Common myeloid progenitor, CD34-positive (primary cell): ENCODE results near the gene TSPAN14.
"Not testable (repeated sequence)": the region's sequence is repeated elsewhere in the genome, so short reads cannot be mapped to it uniquely, and the experiment has no call there.

ENCODE experiments used
- CTCF ChIA-PET: fragments of 350-600 bp; sonication (Branson Sonifier 250); formaldehyde crosslinking; loops from one replicate; lab custom pipeline; 2021; ENCODE audit warnings: antibody characterized with exemption; lab: Charles Lee
- POLR2A ChIA-PET: fragments of 350-600 bp; sonication (Branson Sonifier 250); formaldehyde crosslinking; loops from one replicate; lab custom pipeline; 2021; ENCODE audit warnings: antibody characterized with exemption; lab: Charles Lee
- DNase-seq, 3 donors: peaks; one replicate each; pipeline versions ENCODE4 v3.0.0 to v3.0.0-alpha.2; 2013
- H3K27ac ChIP-seq, 2 experiments: 1 replicate in 1 of 2; 2 replicates in 1 of 2; pipeline ENCODE4 v1.7.0; 2013; ENCODE audit warnings: inconsistent platforms in 2 of 2, low read length in 2 of 2, mild to moderate bottlenecking in 2 of 2, low read depth in 1 of 2, moderate library complexity in 1 of 2; ENCODE audit not compliant: severe bottlenecking in 2 of 2, insufficient read depth in 1 of 2, poor library complexity in 1 of 2
- H3K27me3 ChIP-seq, 5 experiments: replicated peaks in 2 of 5; 1 replicate in 3 of 5; 2 replicates in 2 of 5; pipeline versions ENCODE4 v1.6.1 to v1.7.0; 2013; ENCODE audit warnings: low read length in 4 of 5, mild to moderate bottlenecking in 2 of 5, moderate library complexity in 2 of 5, inconsistent platforms in 1 of 5; ENCODE audit not compliant: insufficient read depth in 5 of 5, control insufficient read depth in 4 of 5
- H3K36me3 ChIP-seq, 4 experiments: 1 replicate in 2 of 4; 2 replicates in 2 of 4; pipeline versions ENCODE4 v1.6.1 to v1.7.0; 2013; ENCODE audit warnings: low read length in 3 of 4, control low read depth in 1 of 4, mild to moderate bottlenecking in 1 of 4; ENCODE audit not compliant: control insufficient read depth in 4 of 4, insufficient read depth in 4 of 4
- H3K4me1 ChIP-seq, 4 experiments: 1 replicate in 3 of 4; 2 replicates in 1 of 4; pipeline versions ENCODE4 v1.6.1 to v1.7.1; 2013; ENCODE audit warnings: low read length in 3 of 4, mild to moderate bottlenecking in 3 of 4, control low read depth in 1 of 4, inconsistent platforms in 1 of 4, moderate library complexity in 1 of 4; ENCODE audit not compliant: control insufficient read depth in 4 of 4, insufficient read depth in 4 of 4; ENCODE audit errors: control extremely low read depth in 1 of 4
- H3K4me3 ChIP-seq, 7 experiments: 1 replicate in 4 of 7; 2 replicates in 3 of 7; pipeline versions ENCODE4 v1.5.1 to v1.7.0; 2013; ENCODE audit warnings: mild to moderate bottlenecking in 7 of 7, low read length in 6 of 7, moderate library complexity in 6 of 7, inconsistent platforms in 2 of 7, low read depth in 2 of 7, control low read depth in 1 of 7; ENCODE audit not compliant: insufficient read depth in 4 of 7, control insufficient read depth in 1 of 7; ENCODE audit errors: extremely low read depth in 1 of 7
- H3K9me3 ChIP-seq, 5 experiments: 1 replicate in 4 of 5; 2 replicates in 1 of 5; pipeline versions ENCODE4 v1.6.1 to v1.7.1; 2013; ENCODE audit warnings: low read length in 4 of 5, mild to moderate bottlenecking in 2 of 5, inconsistent platforms in 1 of 5, low read depth in 1 of 5, moderate library complexity in 1 of 5; ENCODE audit not compliant: control insufficient read depth in 4 of 5, insufficient read depth in 2 of 5; ENCODE audit errors: control extremely low read depth in 1 of 5
- WGBS: methylation state at CpG from one replicate; pipeline ENCODE4 v1.1.5; 2013; ENCODE audit not compliant: insufficient coverage; 5-methylcytosine and 5-hydroxymethylcytosine counted together

Gene TSPAN14

DNA sequence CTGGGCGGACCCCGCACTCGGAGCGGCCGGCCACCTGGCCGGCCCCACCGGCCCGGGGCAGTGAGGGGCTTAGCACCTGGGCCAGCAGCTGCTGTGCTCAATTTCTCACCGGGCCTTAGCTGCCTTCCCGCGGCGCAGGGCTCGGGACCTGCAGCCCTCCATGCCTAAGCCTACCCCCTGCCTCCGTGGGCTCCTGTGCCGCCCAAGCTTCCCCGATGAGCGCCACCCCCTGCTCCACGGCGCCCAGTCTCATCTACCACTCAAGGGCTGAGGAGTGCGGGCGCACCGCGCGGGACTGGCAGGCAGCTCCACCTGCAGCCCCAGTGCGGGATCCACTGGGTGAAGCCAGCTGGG is 89.2 kb downstream of the TSPAN14 start:
- 97% methylated on average over 14 of the region's 25 CpGs for WGBS
- CTCF ChIA-PET: interaction anchor here (1.0 to 1.4 kb wide), 2 partner anchors 35 to 38 kb away, joined by 3 read pairs; no protein-coding TSS in a partner anchor
- DNase-seq, H3K27ac ChIP-seq, H3K4me3 ChIP-seq, H3K9me3 ChIP-seq, H3K36me3 ChIP-seq, POLR2A ChIA-PET, H3K27me3 ChIP-seq: not testable (repeated sequence)
- peaks cover 0 to 17% (median 10%) of the 10 kb centered on the region in 4 experiments for H3K4me1 ChIP-seq

DNA sequence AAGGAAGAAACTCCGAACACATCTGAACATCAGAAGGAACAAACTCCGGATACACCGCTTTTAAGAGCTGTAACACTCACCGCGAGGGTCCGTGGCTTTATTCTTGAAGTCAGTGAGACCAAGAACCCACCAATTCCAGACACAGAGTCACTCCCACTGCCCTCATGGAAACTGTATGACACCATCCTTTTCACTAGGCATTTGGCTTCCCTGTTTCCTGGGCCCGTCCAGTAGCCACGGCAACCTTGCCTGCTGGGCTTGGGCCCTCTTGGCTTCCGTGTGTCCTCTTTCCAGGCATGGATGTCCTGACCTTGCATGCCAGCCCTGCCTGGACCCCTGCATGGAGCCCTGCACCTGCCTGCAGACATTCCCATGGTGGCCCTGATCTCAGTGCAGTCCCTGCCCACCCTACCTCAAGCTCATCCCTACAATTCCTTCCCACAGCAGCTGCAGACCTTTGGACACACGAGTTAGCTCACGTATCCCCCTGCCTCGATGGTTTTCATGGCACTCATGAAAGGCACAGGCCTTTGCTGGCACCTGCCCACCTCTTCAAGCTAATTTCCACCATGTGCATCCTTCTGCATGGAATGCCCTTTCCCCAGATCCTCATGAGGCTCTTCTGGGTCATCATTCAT is 90.3 kb downstream of the TSPAN14 start:
- Histone ChIP-seq H3K4me3 (no peak overlapping the region), H3K27ac (no peak overlapping the region), H3K27me3 (peaks cover 0 to 2% (median 0%) of the 10 kb centered on the region in 5 experiments), H3K4me1 (peaks cover 0 to 18% (median 10%) of the 10 kb centered on the region in 4 experiments), H3K36me3 (peaks cover 0 to 2% (median 0%) of the 10 kb centered on the region in 4 experiments), H3K9me3 (no peaks in the 10 kb centered on the region)
- ChIA-PET CTCF (no interaction called here), POLR2A (no interaction called here)
- 89% methylated on average over 10 of the region's 12 CpGs for WGBS
- no peak for DNase-seq

DNA sequence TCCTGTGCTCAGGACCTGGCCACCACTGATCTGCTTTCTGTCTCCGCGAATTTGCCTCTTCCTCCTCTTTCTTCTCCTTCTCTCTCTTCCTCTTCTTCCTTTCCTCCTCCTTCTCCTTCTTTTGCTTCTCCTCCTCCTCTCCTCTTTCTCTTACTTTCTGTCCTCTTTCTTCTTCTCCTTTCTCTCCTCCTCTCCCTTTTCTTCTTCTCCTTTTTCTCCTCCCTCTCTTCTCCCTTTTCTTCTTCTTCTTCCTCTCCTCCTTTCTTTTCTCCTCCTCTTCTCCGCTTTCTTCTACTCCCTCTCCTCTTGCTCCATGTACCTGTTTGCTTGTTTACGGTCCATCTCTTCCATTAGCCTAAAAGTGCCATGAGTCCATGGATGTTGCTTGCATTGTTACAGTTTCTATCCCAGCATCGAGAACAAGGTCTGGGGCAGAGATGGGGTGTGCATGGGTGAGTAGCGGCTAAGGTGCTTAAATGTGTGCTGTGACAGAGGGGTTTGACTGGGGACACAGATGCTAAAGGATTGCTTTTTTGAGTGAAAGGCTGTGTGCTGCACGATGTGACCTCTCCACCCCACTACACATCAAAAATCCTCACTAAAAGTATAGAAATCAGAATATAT is 91.3 kb downstream of the TSPAN14 start:
- no peak overlapping the region for H3K4me3 ChIP-seq
- peaks cover 0 to 2% (median 0%) of the 10 kb centered on the region in 4 experiments for H3K36me3 ChIP-seq
- 88% methylated on average over 5 of the region's 7 CpGs for WGBS
- H3K4me1 ChIP-seq: peaks cover 0 to 16% (median 13%) of the 10 kb centered on the region in 4 experiments
- H3K27me3 ChIP-seq: peaks cover 0 to 2% (median 0%) of the 10 kb centered on the region in 5 experiments
- H3K27ac ChIP-seq: no peak overlapping the region
- H3K9me3 ChIP-seq: no peaks in the 10 kb centered on the region
- CTCF ChIA-PET: no interaction called here
- DNase-seq: no peak
- POLR2A ChIA-PET: no interaction called here

DNA sequence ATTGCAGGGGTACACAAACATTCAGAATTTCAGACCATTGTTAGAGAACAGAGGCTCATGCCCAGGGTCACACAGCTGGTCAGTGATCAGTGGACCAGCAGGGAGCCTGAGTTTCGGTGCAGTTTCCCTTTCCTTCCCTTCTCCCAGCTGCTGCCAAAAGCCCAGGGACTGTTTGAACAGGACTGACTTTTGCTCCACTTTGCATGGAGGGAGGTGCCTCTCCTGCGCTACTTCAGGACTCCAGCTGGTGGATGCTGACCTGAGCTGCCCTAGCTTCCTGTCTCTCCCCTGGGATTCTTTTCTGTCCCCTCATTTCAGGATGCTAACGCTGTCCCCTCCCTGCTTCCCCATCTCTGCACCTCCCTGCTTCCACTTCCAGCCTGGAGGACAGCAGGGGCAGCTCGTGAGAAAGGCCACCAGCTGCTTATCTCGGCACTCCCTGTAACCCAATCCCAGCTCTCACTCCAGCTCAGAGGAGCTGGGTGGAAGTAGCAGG is 98.1 kb downstream of the TSPAN14 start:
- no peak for DNase-seq
- WGBS: 92% methylated on average over 4 of the region's 5 CpGs
- Histone ChIP-seq H3K27ac (no peak overlapping the region), H3K27me3 (peaks cover 0 to 2% (median 0%) of the 10 kb centered on the region in 5 experiments), H3K36me3 (no peaks in the 10 kb centered on the region), H3K4me1 (peaks cover 0 to 4% (median 3%) of the 10 kb centered on the region in 4 experiments), H3K4me3 (no peak overlapping the region), H3K9me3 (no peaks in the 10 kb centered on the region)
- ChIA-PET CTCF (interaction anchor here (0.5 to 0.6 kb wide), 2 partner anchors 10 to 323 kb away, joined by 3 read pairs; no protein-coding TSS in a partner anchor), POLR2A (no interaction called here)

DNA sequence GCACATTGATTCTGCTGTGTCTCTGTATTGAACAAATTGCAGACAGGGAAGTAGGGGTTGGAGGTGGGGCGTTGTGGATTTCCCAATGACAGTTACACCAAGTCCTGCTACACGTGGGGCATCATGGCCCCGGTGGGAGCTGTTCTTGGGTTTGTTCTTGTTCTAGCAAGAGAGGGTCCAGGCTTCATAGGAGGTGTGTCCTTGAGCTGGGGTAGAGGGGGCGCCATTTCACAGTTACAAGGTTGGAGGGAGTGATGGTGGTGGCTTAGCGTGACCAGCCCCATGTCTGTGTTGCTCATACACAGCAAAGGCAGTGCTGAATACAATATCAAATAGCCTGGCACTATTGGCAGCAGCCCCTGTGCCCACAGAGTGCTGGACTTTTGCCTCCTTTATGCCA is 99.3 kb downstream of the TSPAN14 start:
- WGBS: 89% methylated on average over 3 of the region's 5 CpGs
- no peaks in the 10 kb centered on the region for H3K36me3 ChIP-seq
- CTCF ChIA-PET: no interaction called here
- no peak overlapping the region for H3K27ac ChIP-seq
- H3K9me3 ChIP-seq: no peaks in the 10 kb centered on the region
- peaks cover 0 to 4% (median 3%) of the 10 kb centered on the region in 4 experiments for H3K4me1 ChIP-seq
- DNase-seq: no peak
- H3K27me3 ChIP-seq: peaks cover 0 to 2% (median 0%) of the 10 kb centered on the region in 5 experiments
- POLR2A ChIA-PET: no interaction called here
- no peak overlapping the region for H3K4me3 ChIP-seq

GRCh38 chr10:80554050-80554449 is 99.9 kb downstream of the TSPAN14 start:
- ChIA-PET CTCF (no interaction called here), POLR2A (no interaction called here)
- H3K4me3 ChIP-seq: no peak overlapping the region
- no peak for DNase-seq
- H3K27me3 ChIP-seq: peaks cover 0 to 2% (median 0%) of the 10 kb centered on the region in 5 experiments
- no peaks in the 10 kb centered on the region for H3K9me3 ChIP-seq
- H3K36me3 ChIP-seq: no peaks in the 10 kb centered on the region
- 97% methylated on average over 4 of the region's 5 CpGs for WGBS
- H3K4me1 ChIP-seq: peaks cover 0 to 4% (median 3%) of the 10 kb centered on the region in 4 experiments
- H3K27ac ChIP-seq: no peak overlapping the region

- H3K9me3 ChIP-seq: no peaks in the 10 kb centered on the region
- no peak overlapping the region for H3K4me3 ChIP-seq
- ChIA-PET POLR2A (no interaction called here), CTCF (no interaction called here)
- WGBS: 96% methylated on average over 4 of the region's 5 CpGs
- H3K27me3 ChIP-seq: peaks cover 0 to 2% (median 0%) of the 10 kb centered on the region in 5 experiments
- no peak for DNase-seq
- H3K27ac ChIP-seq: no peak overlapping the region
- H3K36me3 ChIP-seq: no peaks in the 10 kb centered on the region
- H3K4me1 ChIP-seq: no peaks in the 10 kb centered on the region
Measured at GRCh38 chr10:80555415-80555814, 101.3 kb downstream of the TSPAN14 start.
